H1 (cell line): ENCODE results near the gene CERT1. TPM values are rescaled to one million over a fixed set of nuclear protein-coding genes. Genes with fewer than 3 reads are reported as not detected.

Source experiments
- TCF12 ChIP-seq: IDR thresholded peaks from 2 replicates; pipeline ENCODE4 v1.6.1; 2011; ENCODE audit warnings: low read depth, mild to moderate bottlenecking, low read length
- polyA plus RNA-seq, 7 experiments: library from polyadenylated mRNA; depleted of rRNA in 3 of 7; stranded (reverse) in 5 of 7; unstranded in 2 of 7; fragments of >200 nt in 5 of 7; fragments of 200-250 nt in 2 of 7; gene quantifications; 1 replicate in 5 of 7; 2 replicates in 1 of 7; 4 replicates in 1 of 7; pipeline versions ENCODE4 v1.2.1 to v1.2.3, GENCODE V29; 2011 to 2013; ENCODE audit warnings: missing spikeins in 2 of 7, mixed read lengths in 2 of 7
- total RNA-seq: library from RNA; stranded (reverse); fragmentation: NEBNext Ultra II Directional; extraction: Animal tissue kit (Norgen Biotek cat#: 25700); gene quantifications from 2 replicates; pipeline ENCODE4 v1.2.1, GENCODE V29; 2021
- TF ChIP-seq, protein P1 (sequence below): fragments of 300-600 bp; sonication (generic); IDR thresholded peaks from 2 replicates; pipeline ENCODE4 v1.7.1; 2012; ENCODE audit warnings: low read length, moderate library complexity, mild to moderate bottlenecking, inconsistent platforms; ENCODE audit not compliant: insufficient replicate concordance
- TF ChIP-seq, protein P2 (sequence below): IDR thresholded peaks from 2 replicates; pipeline ENCODE4 v1.6.1; 2011; ENCODE audit warnings: low read depth, mild to moderate bottlenecking, low read length; ENCODE audit not compliant: insufficient read depth
- TF ChIP-seq, protein P3 (sequence below): IDR thresholded peaks from 2 replicates; pipeline ENCODE4 v1.6.1; 2012; ENCODE audit warnings: inconsistent platforms

Gene CERT1
- total and polyA plus RNA-seq, 2 of the 8 experiments (the other 6 are each of a cell fraction or from before 2014, with no cell fraction given) = 7.8 to 55.3 TPM

DNA sequence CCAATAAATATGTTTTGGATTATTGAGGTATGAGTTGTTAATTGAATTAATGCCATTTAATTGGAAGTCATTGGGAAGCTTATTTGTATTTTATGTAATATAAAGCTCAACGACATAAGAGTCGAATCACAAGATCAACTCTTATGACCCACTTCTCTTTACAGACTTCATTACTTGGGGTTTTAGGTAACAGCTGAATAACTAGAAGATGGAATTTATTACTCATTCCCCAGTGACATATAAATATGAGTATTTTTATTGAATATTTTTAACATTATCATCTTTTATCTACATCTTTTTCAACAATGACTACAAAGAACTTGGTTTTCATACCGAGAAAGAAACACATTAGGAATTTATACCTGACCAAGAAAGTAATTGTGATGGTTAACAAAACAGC lies 153.3 kb downstream of the CERT1 start (continued):
- TF ChIP-seq, protein P1, sequence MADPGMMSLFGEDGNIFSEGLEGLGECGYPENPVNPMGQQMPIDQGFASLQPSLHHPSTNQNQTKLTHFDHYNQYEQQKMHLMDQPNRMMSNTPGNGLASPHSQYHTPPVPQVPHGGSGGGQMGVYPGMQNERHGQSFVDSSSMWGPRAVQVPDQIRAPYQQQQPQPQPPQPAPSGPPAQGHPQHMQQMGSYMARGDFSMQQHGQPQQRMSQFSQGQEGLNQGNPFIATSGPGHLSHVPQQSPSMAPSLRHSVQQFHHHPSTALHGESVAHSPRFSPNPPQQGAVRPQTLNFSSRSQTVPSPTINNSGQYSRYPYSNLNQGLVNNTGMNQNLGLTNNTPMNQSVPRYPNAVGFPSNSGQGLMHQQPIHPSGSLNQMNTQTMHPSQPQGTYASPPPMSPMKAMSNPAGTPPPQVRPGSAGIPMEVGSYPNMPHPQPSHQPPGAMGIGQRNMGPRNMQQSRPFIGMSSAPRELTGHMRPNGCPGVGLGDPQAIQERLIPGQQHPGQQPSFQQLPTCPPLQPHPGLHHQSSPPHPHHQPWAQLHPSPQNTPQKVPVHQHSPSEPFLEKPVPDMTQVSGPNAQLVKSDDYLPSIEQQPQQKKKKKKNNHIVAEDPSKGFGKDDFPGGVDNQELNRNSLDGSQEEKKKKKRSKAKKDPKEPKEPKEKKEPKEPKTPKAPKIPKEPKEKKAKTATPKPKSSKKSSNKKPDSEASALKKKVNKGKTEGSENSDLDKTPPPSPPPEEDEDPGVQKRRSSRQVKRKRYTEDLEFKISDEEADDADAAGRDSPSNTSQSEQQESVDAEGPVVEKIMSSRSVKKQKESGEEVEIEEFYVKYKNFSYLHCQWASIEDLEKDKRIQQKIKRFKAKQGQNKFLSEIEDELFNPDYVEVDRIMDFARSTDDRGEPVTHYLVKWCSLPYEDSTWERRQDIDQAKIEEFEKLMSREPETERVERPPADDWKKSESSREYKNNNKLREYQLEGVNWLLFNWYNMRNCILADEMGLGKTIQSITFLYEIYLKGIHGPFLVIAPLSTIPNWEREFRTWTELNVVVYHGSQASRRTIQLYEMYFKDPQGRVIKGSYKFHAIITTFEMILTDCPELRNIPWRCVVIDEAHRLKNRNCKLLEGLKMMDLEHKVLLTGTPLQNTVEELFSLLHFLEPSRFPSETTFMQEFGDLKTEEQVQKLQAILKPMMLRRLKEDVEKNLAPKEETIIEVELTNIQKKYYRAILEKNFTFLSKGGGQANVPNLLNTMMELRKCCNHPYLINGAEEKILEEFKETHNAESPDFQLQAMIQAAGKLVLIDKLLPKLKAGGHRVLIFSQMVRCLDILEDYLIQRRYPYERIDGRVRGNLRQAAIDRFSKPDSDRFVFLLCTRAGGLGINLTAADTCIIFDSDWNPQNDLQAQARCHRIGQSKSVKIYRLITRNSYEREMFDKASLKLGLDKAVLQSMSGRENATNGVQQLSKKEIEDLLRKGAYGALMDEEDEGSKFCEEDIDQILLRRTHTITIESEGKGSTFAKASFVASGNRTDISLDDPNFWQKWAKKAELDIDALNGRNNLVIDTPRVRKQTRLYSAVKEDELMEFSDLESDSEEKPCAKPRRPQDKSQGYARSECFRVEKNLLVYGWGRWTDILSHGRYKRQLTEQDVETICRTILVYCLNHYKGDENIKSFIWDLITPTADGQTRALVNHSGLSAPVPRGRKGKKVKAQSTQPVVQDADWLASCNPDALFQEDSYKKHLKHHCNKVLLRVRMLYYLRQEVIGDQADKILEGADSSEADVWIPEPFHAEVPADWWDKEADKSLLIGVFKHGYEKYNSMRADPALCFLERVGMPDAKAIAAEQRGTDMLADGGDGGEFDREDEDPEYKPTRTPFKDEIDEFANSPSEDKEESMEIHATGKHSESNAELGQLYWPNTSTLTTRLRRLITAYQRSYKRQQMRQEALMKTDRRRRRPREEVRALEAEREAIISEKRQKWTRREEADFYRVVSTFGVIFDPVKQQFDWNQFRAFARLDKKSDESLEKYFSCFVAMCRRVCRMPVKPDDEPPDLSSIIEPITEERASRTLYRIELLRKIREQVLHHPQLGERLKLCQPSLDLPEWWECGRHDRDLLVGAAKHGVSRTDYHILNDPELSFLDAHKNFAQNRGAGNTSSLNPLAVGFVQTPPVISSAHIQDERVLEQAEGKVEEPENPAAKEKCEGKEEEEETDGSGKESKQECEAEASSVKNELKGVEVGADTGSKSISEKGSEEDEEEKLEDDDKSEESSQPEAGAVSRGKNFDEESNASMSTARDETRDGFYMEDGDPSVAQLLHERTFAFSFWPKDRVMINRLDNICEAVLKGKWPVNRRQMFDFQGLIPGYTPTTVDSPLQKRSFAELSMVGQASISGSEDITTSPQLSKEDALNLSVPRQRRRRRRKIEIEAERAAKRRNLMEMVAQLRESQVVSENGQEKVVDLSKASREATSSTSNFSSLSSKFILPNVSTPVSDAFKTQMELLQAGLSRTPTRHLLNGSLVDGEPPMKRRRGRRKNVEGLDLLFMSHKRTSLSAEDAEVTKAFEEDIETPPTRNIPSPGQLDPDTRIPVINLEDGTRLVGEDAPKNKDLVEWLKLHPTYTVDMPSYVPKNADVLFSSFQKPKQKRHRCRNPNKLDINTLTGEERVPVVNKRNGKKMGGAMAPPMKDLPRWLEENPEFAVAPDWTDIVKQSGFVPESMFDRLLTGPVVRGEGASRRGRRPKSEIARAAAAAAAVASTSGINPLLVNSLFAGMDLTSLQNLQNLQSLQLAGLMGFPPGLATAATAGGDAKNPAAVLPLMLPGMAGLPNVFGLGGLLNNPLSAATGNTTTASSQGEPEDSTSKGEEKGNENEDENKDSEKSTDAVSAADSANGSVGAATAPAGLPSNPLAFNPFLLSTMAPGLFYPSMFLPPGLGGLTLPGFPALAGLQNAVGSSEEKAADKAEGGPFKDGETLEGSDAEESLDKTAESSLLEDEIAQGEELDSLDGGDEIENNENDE = no peak
- TF ChIP-seq, protein P2, sequence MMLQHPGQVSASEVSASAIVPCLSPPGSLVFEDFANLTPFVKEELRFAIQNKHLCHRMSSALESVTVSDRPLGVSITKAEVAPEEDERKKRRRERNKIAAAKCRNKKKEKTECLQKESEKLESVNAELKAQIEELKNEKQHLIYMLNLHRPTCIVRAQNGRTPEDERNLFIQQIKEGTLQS = no peak
- TF ChIP-seq, protein P3, sequence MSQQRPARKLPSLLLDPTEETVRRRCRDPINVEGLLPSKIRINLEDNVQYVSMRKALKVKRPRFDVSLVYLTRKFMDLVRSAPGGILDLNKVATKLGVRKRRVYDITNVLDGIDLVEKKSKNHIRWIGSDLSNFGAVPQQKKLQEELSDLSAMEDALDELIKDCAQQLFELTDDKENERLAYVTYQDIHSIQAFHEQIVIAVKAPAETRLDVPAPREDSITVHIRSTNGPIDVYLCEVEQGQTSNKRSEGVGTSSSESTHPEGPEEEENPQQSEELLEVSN = no peak
- TF ChIP-seq TCF12 = no peak
